GM21786 (cell line): ENCODE data around the gene C17orf50.

ENCODE experiments used
- ATAC-seq: cut with Tn5 transposase; IDR thresholded peaks from one replicate; pipeline ENCODE4 v1.9.1; 2021; ENCODE audit not compliant: unreplicated experiment

Gene C17orf50

DNA sequence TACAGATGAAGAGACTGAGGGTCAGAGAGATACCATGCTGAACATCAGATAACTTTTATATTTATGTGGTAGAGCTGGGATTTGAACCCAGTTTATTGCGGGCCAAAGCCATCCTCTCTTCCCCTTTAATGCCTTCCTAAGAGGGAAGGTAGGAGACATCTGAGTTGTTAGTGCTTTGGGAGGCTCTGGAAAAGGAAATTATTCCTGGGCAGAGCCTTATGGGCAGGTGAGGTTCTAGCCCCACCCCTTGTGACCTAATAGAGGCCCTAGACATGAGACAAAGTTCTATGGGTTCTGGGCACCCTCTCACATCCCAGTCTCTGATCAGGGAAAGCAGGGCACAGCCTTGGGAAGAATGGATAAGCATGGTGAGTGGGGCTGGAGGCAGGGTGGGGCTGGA, at the start of gene C17orf50:
Gene C17orf50 (plus strand): TSS at position 301 of the 400 bp plus-strand sequence. CDS start 55 bp downstream, at position 356.
- no peak for ATAC-seq

DNA sequence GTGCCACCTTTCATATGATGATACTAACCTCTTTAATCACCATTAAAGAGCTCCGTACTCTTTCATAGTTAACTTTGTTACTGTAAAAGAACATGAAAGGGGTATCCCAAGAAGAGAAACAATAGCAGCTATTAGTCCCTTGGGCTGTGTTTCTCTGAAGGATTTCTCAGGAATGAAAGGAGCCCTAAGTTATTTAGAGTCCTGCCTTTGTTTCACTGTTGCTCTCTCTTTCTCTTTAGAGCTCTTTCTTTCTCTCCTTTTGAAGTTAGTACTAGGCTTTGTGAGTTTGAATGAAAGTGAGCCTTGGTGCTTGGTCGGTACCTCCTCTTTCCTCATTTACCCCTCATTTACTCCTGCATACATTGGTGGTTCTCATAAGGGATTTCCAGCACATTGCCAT, 49.7 kb upstream of the C17orf50 start:
- no peak for ATAC-seq

DNA sequence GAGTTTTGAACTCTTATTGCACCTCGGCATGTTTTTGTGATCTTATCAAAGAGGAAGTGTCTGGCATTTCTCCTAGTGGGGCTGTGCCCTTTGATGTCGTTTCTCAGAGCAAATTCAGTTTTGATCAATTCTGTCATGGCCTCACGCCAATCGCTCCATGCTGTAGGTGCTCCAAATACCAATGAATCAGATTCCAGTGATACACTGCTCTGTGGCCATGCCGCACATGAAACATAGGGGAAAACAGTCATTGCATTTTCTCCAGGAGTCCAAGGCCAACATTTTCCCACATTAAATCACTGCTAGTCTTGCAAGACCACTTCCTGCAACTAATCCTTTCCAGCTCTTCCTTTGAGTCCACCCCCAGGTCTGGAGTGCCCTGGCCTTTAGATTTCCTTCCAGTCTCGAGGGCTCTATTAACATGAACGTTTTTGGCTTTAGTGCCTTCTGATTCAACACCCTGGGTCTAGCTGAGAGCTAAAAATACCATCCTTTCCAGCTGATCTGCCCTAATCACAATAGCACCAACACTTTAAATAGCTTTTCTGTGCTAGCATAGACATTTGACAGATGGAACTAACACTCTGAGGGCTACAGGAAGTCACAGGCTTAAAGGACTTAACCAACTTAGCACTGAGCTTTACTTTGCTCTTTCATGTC, 47.5 kb upstream of the C17orf50 start:
- ATAC-seq = no peak

DNA sequence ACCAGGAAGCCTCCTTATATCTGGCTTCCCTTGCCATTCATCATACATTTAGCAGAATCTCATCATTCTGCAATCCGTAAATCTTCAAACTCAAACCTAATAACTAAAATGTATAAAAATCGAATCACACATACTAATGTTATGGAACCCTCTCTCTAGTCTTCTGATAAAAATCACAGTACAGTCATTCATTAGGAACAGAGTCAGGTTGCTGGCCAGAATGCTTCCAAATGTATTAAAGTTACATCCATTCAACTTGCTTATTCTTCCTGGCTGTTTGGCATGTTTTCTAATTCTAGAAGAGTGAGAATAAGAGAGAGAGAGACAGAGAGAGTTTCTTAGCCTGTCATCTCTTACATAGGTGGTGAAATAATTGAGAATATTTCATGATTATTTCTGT, 45.7 kb upstream of the C17orf50 start:
- ATAC-seq = no peak

DNA sequence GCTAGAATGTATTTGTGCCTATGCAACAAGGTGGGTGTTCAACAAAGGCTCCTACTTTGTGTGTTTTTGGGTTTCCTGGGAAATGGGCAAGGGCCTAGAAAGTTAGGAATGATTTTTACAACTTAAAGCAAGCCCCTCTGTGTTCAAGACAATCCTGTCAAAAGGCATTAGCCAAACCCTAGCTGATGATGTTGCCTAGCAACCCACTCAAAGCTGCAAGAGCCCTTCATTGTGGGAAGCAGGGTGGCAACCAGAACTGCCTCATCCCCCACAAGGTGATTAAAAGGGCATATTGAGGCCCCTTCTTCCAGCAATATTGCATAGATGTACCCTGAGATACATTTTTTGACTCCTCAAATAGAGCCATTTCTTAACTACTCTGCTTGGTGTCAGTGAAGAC, 45.3 kb upstream of the C17orf50 start:
- ATAC-seq = no peak

DNA sequence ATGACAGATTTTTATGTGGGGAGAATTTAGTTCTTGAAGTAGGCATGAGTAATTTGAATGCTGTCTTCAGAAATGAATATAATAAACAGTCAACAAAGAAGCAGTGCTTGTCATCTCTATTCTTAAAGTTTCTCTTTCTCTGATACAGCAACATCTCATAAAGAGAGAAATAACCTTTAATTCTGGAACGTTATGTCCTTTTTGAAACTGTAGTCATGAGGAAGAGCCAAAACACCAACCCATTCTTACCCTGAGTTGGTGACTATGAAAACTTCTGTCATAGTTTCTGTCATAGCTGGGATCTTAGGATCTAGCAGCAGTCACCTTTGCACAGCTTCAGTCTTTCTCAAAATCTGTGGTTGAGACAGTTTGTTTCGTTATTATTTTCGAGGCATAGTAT, 44.5 kb upstream of the C17orf50 start:
- ATAC-seq = no peak

DNA sequence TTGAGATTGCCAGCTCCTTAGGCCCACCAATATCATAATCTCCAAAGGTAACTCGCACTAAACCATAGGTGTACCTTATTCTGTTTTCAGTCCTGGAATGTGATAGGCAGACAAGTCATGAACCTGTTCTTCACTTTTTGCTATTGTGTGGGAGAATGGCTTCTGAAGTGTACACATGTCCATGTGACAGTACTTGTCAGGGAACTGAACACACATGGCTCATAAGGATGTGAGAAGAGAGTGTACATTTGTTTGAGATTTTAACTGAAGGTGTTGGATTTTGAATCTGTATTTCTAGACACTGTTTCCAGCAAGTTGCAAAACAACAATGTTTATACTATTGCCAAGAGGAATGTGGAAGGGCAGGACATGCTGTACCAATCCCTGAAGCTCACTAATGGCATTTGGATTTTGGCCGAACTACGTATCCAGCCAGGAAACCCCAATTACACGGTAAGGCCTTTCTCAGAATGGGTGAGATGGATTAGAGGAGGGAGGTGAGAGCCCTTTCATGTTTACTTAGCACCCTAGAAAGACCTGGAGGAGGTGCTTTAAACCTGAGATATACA, 43.7 kb upstream of the C17orf50 start:
- no peak for ATAC-seq

DNA sequence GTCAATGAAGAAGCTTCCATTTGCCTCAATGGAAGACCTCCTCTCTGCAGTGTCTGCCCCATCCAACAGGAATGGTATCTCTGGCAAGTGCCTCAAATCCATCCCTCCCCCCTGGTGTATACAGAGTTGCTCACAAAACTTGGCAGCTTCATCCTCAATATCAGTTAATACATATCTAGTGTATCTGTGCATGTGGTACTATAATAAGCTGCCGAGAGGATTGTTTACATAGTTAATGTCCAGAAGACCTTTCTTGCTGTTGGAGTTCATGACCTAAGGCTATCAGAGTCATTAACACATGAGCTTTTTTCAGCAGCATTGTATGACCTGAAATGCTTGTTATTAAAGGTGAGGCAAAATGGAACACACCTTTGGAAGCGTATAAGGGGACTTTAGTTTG, 43.2 kb upstream of the C17orf50 start:
- no peak for ATAC-seq

DNA sequence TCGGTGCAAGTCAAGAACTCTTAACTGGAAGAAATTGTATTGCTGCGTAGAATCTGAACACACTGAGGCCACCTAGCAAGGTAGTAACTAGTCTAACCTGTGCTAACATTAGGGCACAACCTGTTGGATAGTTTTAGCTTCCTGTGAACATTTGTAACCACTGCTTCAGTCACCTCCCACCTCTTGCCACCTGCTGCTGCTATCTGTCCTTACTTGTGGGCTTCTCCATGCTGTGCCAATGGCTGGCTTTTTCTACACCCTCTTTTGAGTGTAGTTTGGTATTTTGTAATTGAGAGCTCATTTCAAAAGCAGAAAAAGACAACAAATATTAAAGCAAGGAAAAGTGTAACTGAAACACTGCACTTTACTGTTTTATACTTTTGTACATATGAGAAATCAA, 37.0 kb upstream of the C17orf50 start:
- ATAC-seq = no peak

DNA sequence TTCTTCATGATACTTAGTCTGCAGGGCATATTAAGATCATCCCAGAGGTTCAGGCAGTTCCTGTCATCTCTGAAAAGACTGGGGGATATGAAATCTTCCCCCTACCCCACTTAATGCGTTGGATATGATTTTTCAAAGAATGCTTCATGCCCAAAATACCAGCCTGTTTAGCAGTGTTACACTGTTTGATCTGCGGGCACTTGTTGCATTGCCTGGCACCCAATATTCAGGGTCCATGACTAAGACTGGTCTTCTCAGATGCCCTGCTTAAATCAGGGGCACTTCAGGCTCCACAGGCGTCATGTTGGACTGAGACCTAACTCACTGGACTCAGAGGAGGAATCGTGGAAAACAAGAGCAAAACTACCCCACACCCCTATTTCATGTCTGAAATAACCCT, 35.6 kb upstream of the C17orf50 start:
- ATAC-seq = no peak

DNA sequence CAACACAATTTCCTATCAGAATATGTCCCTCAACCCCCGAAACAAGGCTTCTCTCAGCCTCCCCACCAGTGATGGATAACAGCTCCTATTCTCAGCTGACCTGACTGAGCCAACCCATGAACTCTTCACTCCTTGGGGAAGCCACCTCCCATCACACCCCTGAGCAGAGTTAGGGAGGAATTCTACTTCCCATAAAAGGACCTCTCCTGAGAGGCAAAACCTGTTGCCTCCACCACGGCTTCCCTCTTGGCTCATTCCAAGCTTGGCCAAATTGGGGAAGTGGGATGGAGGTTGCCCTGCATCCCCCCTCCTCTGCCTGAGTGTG, 34.9 kb upstream of the C17orf50 start:
- no peak for ATAC-seq

DNA sequence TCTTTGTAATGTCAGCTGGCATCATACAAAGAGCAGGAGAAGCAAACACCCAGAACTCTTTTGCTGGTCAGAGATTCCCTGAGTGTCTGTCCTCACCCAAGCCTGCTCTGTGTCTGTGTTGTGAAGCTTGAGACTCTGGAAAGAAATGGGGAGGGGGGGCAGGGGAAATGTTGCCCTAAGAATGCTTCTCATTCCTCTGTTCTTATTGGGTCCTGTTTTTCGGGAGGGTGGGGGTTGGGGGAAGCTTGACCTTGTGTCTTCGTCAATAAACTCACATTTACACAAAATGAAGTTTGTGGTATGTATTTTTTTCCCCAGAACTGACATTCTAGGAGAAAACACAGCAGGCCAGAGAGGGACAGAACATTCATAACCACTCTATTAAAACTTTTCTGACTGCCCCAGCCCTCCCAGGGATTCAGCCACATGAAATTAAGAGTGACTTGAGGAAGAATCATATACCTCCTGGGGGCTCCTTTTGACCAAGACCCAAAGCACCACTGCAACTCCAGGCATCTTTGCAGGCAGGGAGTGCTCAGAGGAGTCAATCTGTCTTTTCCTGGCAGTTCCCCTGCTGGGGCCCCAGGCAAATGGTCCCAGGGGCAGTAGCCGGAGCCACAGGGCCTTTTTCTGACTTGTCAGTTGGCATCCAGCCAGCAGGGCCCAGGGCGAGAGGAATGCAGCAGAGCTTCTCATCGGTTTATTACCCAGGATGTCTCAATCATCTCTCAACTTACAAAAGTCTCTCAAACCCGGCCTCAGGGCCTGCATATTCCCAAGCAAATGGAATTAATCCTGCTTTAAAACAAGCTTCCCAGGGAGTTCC, 34.3 kb upstream of the C17orf50 start:
- no peak for ATAC-seq

DNA sequence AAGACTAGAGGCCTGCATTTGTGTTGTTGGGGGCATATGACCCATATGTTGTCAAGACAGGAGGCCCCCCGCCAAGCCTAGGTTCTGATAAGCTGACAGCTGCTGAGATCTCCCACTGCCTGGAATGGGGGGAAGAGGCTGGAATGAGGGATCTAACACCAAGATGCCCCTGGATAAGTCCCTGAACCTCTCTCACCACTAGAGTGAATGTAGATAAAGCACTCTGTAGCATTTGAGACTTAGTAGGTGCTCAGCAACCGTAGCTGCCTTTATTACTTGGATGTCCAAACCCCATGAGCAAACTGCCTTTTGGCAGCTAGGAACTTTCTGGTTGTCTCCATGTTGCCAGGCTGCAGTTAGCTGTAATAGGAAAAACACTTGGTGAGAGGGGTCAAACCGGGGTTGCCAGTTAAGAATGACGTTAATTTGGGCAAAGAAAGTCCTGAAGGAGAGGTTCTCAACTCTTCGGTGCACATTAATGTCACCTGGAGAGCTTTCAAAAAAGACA, 33.7 kb upstream of the C17orf50 start:
- no peak for ATAC-seq

DNA sequence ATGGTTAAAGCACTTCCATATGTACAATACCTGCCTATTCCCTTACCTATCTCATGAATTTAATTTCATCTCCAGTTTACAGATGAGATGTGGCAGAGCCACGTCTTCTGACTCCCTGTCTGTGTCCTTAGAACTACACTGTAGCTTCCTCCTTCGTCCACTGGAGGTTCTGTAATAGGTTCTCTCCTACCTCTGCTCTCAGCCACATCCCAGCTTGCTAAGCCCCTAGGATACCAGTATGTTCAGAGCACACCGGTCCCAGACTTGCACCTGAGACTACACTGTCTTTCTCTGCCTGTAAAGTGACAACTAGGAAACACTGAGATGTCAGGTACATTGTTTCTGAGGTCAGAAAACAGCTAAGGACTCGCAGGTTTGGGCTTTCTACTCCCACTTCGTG, 33.1 kb upstream of the C17orf50 start:
- ATAC-seq = no peak

DNA sequence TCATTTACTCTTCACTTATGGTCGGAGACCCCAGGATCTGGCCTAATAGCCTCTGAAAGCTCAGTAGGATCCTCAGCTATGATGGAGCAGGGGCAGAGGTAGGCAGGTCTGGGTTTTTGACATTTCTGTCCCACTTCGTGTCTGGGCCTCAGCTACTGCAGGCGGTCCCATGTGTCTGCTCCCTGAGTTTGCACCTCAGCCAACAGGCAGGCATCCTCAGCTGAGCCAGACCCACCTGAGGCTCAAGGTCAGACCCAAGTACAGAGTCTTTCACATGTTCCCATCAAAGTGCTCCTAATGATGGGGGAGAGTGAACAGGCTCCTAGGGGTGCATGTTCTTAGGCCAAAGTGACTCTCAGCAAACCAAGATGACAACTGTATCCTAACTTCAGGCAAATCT, 32.1 kb upstream of the C17orf50 start:
- no peak for ATAC-seq

DNA sequence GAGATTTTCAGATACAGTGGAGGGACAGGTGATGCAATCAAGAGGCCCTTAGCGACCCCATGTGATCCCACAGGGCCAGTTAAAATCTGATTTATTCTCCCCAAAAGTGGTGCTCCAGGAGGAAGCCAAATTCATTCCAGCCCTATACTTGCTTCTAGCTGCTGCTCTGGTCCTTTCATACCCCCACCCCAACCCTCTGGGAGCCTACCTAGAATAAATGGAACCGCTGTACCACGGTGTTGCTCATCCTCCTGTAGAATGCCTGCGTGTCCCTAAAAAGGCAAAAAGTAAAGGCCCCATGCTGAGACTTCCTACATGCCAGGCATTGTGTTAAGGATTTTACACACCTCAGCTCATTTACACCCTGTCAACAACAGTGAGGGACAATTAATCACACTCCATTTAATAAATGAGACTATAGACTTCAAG, 31.3 kb upstream of the C17orf50 start:
- ATAC-seq = no peak

DNA sequence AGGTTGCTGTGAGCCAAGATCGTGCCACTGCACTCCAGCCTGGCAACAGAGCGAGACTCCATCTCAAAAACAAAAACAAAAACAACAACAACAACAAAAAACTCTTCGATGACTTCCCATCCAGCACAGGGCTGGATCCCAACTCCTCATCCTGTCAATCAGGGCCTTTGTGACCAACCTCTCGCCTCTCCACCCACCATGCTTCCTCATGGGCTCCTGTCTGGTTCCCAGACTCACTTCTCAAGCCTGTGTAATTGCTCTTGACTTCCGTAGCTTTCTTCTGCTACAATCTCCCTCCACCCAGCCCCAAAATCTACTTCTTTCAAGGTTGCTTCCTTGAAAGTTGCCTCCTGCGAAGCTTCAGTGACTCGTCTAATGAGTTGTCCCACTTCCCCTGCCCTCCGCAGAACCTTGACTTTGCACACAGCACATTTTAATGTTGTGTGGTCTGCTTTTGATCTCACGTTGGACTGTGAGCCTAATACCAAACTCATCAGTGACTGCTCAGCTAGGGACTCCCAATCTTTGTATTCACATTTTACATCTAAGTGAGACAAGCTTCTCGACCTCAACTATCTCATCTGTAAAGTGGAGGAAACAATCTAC, 30.2 kb upstream of the C17orf50 start:
- ATAC-seq = no peak

DNA sequence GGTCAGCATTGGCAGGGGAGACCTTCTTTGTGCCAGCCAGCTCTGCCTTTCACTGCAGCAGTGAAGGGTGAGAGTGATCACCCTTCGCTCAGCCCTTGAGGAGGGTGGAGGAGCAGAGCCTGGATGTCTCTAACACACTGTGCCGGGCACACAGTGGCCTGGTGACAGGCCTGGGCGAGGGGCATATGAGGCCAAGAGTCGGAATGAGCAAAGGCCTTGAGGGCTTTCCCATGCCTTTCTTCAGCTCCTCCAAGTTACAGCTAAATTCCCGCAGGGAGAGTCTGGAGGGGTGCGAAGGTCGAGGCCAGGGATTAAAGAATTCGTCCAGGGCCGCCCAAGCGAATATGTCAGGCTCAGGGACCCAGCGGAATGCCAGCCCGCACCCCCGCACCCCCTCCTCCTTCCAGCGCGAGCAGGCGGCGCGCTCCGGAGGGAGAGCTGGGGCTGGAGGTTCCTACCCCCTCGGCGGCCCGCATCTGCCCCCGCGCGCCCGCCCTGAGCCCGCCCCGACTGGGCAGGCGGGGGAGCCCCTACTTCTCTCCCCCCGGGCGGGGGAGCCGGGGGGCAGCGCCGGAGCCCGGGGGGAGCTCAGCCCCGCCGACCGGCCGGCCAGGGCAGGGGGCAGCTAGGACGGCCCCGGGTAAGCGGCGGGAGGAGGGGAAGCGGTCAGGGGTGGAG, 29.3 kb upstream of the C17orf50 start, which contains the start of gene RASL10B:
Gene RASL10B (plus strand): TSS at position 401 of the 678 bp plus-strand sequence. CDS start 3,546 bp downstream, outside the sequence.
- no peak for ATAC-seq

DNA sequence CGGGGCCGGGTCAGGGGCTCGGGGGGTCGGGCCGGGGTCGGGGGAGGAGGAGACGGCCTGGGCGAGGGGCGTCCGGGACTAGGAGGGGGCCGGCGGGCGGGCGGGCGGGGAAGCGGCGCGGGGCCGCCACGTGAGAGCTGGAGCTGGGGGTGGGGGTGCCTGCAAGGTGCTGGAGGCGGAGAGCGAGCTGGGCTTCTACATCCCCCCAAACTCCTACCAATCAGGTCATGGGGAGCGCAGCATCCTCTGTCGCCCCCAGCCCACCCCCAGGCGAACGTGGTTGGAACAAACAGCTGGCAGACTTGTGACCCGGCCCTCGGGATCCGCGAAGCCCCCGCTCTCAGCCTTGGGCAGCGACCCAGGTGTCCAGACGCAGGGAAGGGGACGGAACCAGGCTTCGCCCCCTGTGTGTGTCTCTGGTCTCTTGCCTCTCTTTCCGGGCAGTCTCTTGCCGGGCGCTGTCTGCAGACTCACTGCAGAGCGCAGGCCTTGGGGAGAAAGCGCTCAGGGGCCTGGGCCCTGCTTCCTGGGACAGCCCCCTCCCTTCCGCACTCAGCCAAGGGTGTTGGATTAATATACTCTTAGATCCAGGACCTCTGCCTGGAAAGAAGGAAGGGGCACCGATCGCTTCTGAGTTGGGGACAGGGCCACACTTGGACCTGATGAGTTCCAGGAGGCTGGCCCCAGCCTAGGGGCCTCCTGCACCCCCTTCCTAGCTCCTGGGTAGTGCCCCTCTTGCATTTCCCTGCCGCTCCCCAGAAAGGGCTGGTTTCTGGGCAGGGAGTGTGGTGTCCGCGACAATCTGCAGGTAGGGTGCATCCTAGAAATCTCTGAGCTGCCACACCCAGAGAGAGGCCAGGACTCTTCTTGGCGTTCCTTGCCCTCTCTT, 28.5 kb upstream of the C17orf50 start:
- ATAC-seq = no peak

DNA sequence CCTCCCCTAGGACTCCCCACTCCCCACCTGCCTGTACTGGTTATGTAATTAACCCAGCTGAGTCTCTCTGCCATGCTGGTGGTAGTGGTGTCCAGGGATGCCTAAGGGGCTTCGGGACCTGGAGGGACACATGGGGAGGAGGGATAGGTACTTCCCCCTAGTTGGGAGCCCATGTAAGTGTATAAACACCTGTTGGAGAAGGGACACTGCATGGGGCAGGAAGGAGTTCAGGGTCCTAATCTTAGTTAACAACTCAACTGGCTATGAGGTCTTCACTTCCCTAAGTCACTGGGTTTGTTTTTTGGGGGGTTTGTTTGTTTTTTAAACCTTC, 27.9 kb upstream of the C17orf50 start:
- ATAC-seq = no peak
